ENCODE data around the gene PAN3. TPM values are rescaled to one million over a fixed set of nuclear protein-coding genes. Genes with fewer than 3 reads are reported as not detected.

PAN3 gene
- total RNA-seq, 4 donors from 2014 or later = 18.4 to 42.9 (median 20.2) TPM

- peaks cover 0 to 84% (median 8%) of the 10 kb centered on the region in 3 donors for H3K36me3 ChIP-seq
- no peaks in the 10 kb centered on the region for H3K4me1 ChIP-seq
- H3K27me3 ChIP-seq = no peaks in the 10 kb centered on the region
- H3K4me3 ChIP-seq = no peak overlapping the region
- intact Hi-C loops (cut with DNase I) = no loop called here
- no peak for DNase-seq
- H3K9me3 ChIP-seq = no peaks in the 10 kb centered on the region
- WGBS, 2 donors = 83 to 86% methylated on average over 3 of the region's 3 CpGs
- no peak overlapping the region for H3K27ac ChIP-seq
- no peak for TF ChIP-seq CTCF (IDR thresholded peaks at IDR 0.05)
Measured at GRCh38 chr13:28273919-28274318, 135.6 kb downstream of the PAN3 start.

- WGBS, 2 donors = 85 to 88% methylated on average over 5 of the region's 5 CpGs
- no peaks in the 10 kb centered on the region for H3K9me3 ChIP-seq
- no peaks in the 10 kb centered on the region for H3K4me1 ChIP-seq
- no peak for DNase-seq
- no peak overlapping the region for H3K27ac ChIP-seq
- no peak overlapping the region for H3K4me3 ChIP-seq
- TF ChIP-seq POLR2A (IDR thresholded peaks at IDR 0.05) (no peak), CTCF (IDR thresholded peaks at IDR 0.05) (no peak)
- intact Hi-C loops (cut with DNase I) = no loop called here
- H3K36me3 ChIP-seq = peaks cover 3 to 94% (median 4%) of the 10 kb centered on the region in 3 donors
- H3K27me3 ChIP-seq = no peaks in the 10 kb centered on the region
Measured at GRCh38 chr13:28282451-28282850, 144.1 kb downstream of the PAN3 start.

- peaks cover 3 to 95% (median 4%) of the 10 kb centered on the region in 3 donors for H3K36me3 ChIP-seq
- no peaks in the 10 kb centered on the region for H3K4me1 ChIP-seq
- no peak for DNase-seq
- H3K27me3 ChIP-seq = no peaks in the 10 kb centered on the region
- TF ChIP-seq CTCF (IDR thresholded peaks at IDR 0.05) = no peak
- TF ChIP-seq POLR2A (IDR thresholded peaks at IDR 0.05) = no peak
- 97 to 99% methylated on average over 3 of the region's 3 CpGs for WGBS, 2 donors
- H3K4me3 ChIP-seq = no peak overlapping the region
- H3K27ac ChIP-seq = no peak overlapping the region
- intact Hi-C loops (cut with DNase I) = no loop called here
- H3K9me3 ChIP-seq = no peaks in the 10 kb centered on the region
Measured at GRCh38 chr13:28283600-28283999, 145.3 kb downstream of the PAN3 start.

GRCh38 chr13:28286263-28286662, 147.9 kb downstream of the PAN3 start:
- intact Hi-C loops (cut with DNase I) = no loop called here
- no peak for DNase-seq
- Histone ChIP-seq H3K4me1 (no peaks in the 10 kb centered on the region), H3K9me3 (no peaks in the 10 kb centered on the region), H3K4me3 (no peak overlapping the region), H3K27me3 (no peaks in the 10 kb centered on the region), H3K27ac (no peak overlapping the region), H3K36me3 (peaks cover 0 to 92% (median 3%) of the 10 kb centered on the region in 3 donors)
- WGBS, 2 donors = 67 to 95% methylated on average over 1 of the region's 1 CpG
- TF ChIP-seq CTCF (IDR thresholded peaks at IDR 0.05) (no peak), POLR2A (IDR thresholded peaks at IDR 0.05) (no peak)

GRCh38 chr13:28297341-28297740, 159.0 kb downstream of the PAN3 start:
- no peak for TF ChIP-seq CTCF (IDR thresholded peaks at IDR 0.05)
- H3K4me3 ChIP-seq = no peak overlapping the region
- intact Hi-C loops (cut with DNase I) = no loop called here
- no peak for DNase-seq
- no peaks in the 10 kb centered on the region for H3K4me1 ChIP-seq
- H3K27me3 ChIP-seq = no peaks in the 10 kb centered on the region
- H3K27ac ChIP-seq = no peak overlapping the region
- WGBS, 2 donors = 66 to 90% methylated on average over 2 of the region's 3 CpGs
- H3K9me3 ChIP-seq = no peaks in the 10 kb centered on the region
- H3K36me3 ChIP-seq = peaks cover 0 to 39% (median 6%) of the 10 kb centered on the region in 3 donors
